Tibial nerve (tissue), 4 donors: ENCODE data around the gene CCL24. TPM values are rescaled to one million over a fixed set of nuclear protein-coding genes. Genes with fewer than 3 reads are reported as not detected.

Experiments
- DNase-seq, 2 donors: peaks; one replicate each; pipeline ENCODE4 v3.0.0-alpha.2; 2019; ENCODE audit warnings: low spot score in 2 of 2
- H3K27ac ChIP-seq, 4 donors: fragments of 200-600 bp; sonication (generic) in 3 of 4; one replicate each; pipeline ENCODE4 v1.5.1; 2017 to 2019; ENCODE audit warnings: mild to moderate bottlenecking in 1 of 4
- H3K27me3 ChIP-seq, 2 donors: fragments of 200-600 bp; sonication (generic) in 1 of 2; one replicate each; pipeline versions ENCODE4 v1.5.1 to v1.6.0; 2017 to 2019
- H3K36me3 ChIP-seq, 3 donors: fragments of 200-600 bp; sonication (generic); one replicate each; pipeline ENCODE4 v1.5.1; 2018 to 2019
- H3K4me1 ChIP-seq, 4 donors: fragments of 200-600 bp; sonication (generic) in 3 of 4; one replicate each; pipeline ENCODE4 v1.5.1; 2017 to 2019
- H3K4me3 ChIP-seq, 4 donors: fragments of 200-600 bp; sonication (generic) in 3 of 4; one replicate each; pipeline ENCODE4 v1.5.1; 2017 to 2019; ENCODE audit warnings: mild to moderate bottlenecking in 1 of 4, moderate library complexity in 1 of 4
- H3K9me3 ChIP-seq, 4 donors: fragments of 200-600 bp; sonication (generic) in 3 of 4; one replicate each; pipeline ENCODE4 v1.5.1; 2017 to 2019
- CTCF ChIP-seq, 5 experiments: fragments of 200-600 bp in 3 of 5; fragments of 450-650 bp in 2 of 5; sonication (generic) in 3 of 5; IDR thresholded peaks; one replicate each; pipeline ENCODE4 v1.5.1; 2016 to 2019; ENCODE audit warnings: antibody characterized with exemption in 5 of 5, mild to moderate bottlenecking in 3 of 5, moderate library complexity in 2 of 5
- EP300 ChIP-seq, 2 donors: sonication (generic); formaldehyde crosslinking; IDR thresholded peaks; one replicate each; pipeline ENCODE4 v1.6.1; 2017; ENCODE audit warnings: antibody characterized with exemption in 2 of 2, mild to moderate bottlenecking in 1 of 2
- POLR2A ChIP-seq, 2 donors: fragments of 450-650 bp; IDR thresholded peaks; one replicate each; pipeline ENCODE4 v1.6.1; 2017; ENCODE audit warnings: antibody characterized with exemption in 2 of 2, mild to moderate bottlenecking in 2 of 2, moderate library complexity in 2 of 2
- WGBS, 2 donors: methylation state at CpG; one replicate each; pipeline ENCODE4 v1.1.5; 2018; 5-methylcytosine and 5-hydroxymethylcytosine counted together
- total RNA-seq, 4 donors: library from RNA; depleted of rRNA; stranded (reverse); fragments of >200 nt; gene quantifications; one replicate each; pipeline ENCODE4 v1.1.0, GENCODE V29; 2016

CCL24 gene
- total RNA-seq, 4 donors from 2014 or later: not detected

DNA sequence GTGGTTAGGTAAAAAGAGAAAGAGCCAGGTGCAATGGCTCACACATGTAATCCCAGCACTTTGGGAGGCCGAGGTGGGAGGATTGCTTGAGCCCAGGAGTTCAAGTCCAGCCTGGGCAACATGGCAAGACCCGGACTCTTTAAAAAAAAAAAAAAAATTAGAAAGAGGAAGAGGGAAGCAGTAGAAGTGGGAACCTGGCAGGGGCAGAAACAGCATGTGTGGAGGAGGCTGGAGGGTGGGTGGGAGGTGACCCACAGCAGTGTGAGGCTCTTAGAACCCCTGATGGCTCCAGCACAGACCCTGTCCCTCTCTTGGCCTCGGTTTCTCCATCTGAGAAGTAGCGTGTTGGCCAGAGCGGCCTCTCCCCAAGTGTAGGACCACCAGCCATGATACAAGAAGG, 4.9 kb upstream of the CCL24 start:
- no peak overlapping the region for H3K4me3 ChIP-seq
- H3K4me1 ChIP-seq: peaks cover 0 to 3% (median 0%) of the 10 kb centered on the region in 4 donors
- WGBS, 2 donors: 78 to 92% methylated on average over 5 of the region's 5 CpGs
- no peak for DNase-seq
- TF ChIP-seq EP300 (IDR thresholded peaks at IDR 0.05) (no peak), POLR2A (IDR thresholded peaks at IDR 0.05) (no peak), CTCF (IDR thresholded peaks at IDR 0.05) (no peak)
- H3K9me3 ChIP-seq: no peaks in the 10 kb centered on the region
- no peaks in the 10 kb centered on the region for H3K27me3 ChIP-seq
- no peak overlapping the region for H3K27ac ChIP-seq
- H3K36me3 ChIP-seq: no peaks in the 10 kb centered on the region

GRCh38 chr7:75817116-75817515, 3.5 kb upstream of the CCL24 start:
- H3K9me3 ChIP-seq: no peaks in the 10 kb centered on the region
- H3K27me3 ChIP-seq: no peaks in the 10 kb centered on the region
- no peak overlapping the region for H3K27ac ChIP-seq
- no peak for DNase-seq
- 53 to 55% methylated on average over 6 of the region's 6 CpGs for WGBS, 2 donors
- TF ChIP-seq EP300 (IDR thresholded peaks at IDR 0.05) (no peak), CTCF (IDR thresholded peaks at IDR 0.05) (no peak), POLR2A (IDR thresholded peaks at IDR 0.05) (no peak)
- no peaks in the 10 kb centered on the region for H3K36me3 ChIP-seq
- no peak overlapping the region for H3K4me3 ChIP-seq
- H3K4me1 ChIP-seq: peaks cover 0 to 3% (median 0%) of the 10 kb centered on the region in 4 donors

- WGBS, 2 donors: 53% methylated on average over 10 of the region's 10 CpGs
- H3K27ac ChIP-seq: no peak overlapping the region
- no peaks in the 10 kb centered on the region for H3K36me3 ChIP-seq
- H3K4me3 ChIP-seq: no peak overlapping the region
- peaks cover 0 to 3% (median 0%) of the 10 kb centered on the region in 4 donors for H3K4me1 ChIP-seq
- no peaks in the 10 kb centered on the region for H3K9me3 ChIP-seq
- DNase-seq: no peak
- TF ChIP-seq EP300 (IDR thresholded peaks at IDR 0.05): no peak
- no peak for TF ChIP-seq POLR2A (IDR thresholded peaks at IDR 0.05)
- no peak for TF ChIP-seq CTCF (IDR thresholded peaks at IDR 0.05)
- no peaks in the 10 kb centered on the region for H3K27me3 ChIP-seq
Observed at GRCh38 chr7:75815418-75816064, 1.9 kb upstream of the CCL24 start.

DNA sequence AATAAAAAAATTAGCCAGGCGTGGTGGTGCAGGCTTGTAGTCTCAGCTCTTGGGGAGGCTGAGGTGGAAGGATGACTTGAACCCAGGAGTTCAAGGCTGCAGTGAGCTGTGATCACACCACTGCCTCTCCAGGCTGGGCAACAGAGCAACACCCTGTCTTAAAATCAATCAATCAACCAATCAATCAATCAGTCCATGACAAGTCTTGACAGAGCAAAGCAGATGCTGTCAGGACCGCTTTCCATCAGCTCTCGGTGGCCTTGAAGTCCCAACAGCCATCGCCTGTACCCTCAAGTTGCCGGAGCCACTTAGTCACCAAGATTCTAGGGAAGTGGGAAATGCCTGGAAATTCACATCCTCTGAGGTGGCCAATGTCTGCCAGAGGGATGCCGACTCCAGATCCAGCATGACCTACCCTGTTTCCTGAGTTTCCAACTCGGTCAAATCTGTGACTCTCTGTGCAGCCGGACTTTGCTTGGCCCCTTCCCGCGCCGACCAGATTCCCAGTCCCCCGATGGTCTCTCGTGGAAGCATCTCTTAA, 871 bp upstream of the CCL24 start:
- Histone ChIP-seq H3K9me3 (no peaks in the 10 kb centered on the region), H3K27me3 (no peaks in the 10 kb centered on the region), H3K36me3 (no peaks in the 10 kb centered on the region), H3K4me3 (no peak overlapping the region), H3K4me1 (peaks cover 0 to 3% (median 0%) of the 10 kb centered on the region in 4 donors), H3K27ac (no peak overlapping the region)
- WGBS, 2 donors: 72 to 82% methylated on average over 13 of the region's 13 CpGs
- no peak for TF ChIP-seq EP300 (IDR thresholded peaks at IDR 0.05)
- no peak for TF ChIP-seq POLR2A (IDR thresholded peaks at IDR 0.05)
- TF ChIP-seq CTCF (IDR thresholded peaks at IDR 0.05): no peak
- no peak for DNase-seq

GRCh38 chr7:75813084-75813483, 522 bp downstream of the CCL24 start:
- peaks cover 0 to 3% (median 0%) of the 10 kb centered on the region in 4 donors for H3K4me1 ChIP-seq
- no peak overlapping the region for H3K27ac ChIP-seq
- no peak overlapping the region for H3K4me3 ChIP-seq
- H3K27me3 ChIP-seq: no peaks in the 10 kb centered on the region
- no peaks in the 10 kb centered on the region for H3K36me3 ChIP-seq
- WGBS, 2 donors: 58 to 60% methylated on average over 3 of the region's 3 CpGs
- no peak for TF ChIP-seq EP300 (IDR thresholded peaks at IDR 0.05)
- no peak for TF ChIP-seq POLR2A (IDR thresholded peaks at IDR 0.05)
- TF ChIP-seq CTCF (IDR thresholded peaks at IDR 0.05): no peak
- DNase-seq: no peak
- H3K9me3 ChIP-seq: no peaks in the 10 kb centered on the region
